ENCODE data around the gene COL4A3. TPM values are rescaled to one million over a fixed set of nuclear protein-coding genes. Genes with fewer than 3 reads are reported as not detected.

The COL4A3 gene
- total RNA-seq, 1 experiment from 2014 or later: 0.15 TPM

GRCh38 chr2:227230151-227230550 lies 65.7 kb downstream of the COL4A3 start:
- Histone ChIP-seq H3K27ac (ENCODE audit: insufficient read length, low read depth, low read length) (no peak overlapping the region), H2BK5ac (ENCODE audit: insufficient read length, low read length) (no peak overlapping the region), H3K9ac (ENCODE audit: extremely low read depth, insufficient read length, low read length) (no peak overlapping the region), H3K18ac (ENCODE audit: insufficient read length, low read depth, low read length) (no peak overlapping the region), H2BK120ac (ENCODE audit: low read depth, low read length, poor library complexity, severe bottlenecking) (no peak overlapping the region), H3K4me1 (ENCODE audit: insufficient read depth, low read length) (no peaks in the 10 kb centered on the region), H3K23ac (ENCODE audit: insufficient read length, low read depth, low read length) (no peak overlapping the region), H3K4ac (ENCODE audit: low read depth, low read length) (no peak overlapping the region), H2AK5ac (ENCODE audit: insufficient read length, low read length) (no peak overlapping the region), H3K9me3 (ENCODE audit: control insufficient read depth, low read depth, low read length) (no peaks in the 10 kb centered on the region), H4K91ac (ENCODE audit: insufficient read length, low read depth, low read length) (no peak overlapping the region), H3K23me2 (ENCODE audit: insufficient read length, low read depth, low read length, poor library complexity, severe bottlenecking) (no peaks in the 10 kb centered on the region), H4K8ac (replicated peaks; ENCODE audit: insufficient read length, low read depth, low read length) (no peak overlapping the region), H2BK12ac (ENCODE audit: insufficient read length, low read depth, low read length) (no peak overlapping the region), H3K79me1 (ENCODE audit: insufficient read depth, low read depth, low read length, poor library complexity, severe bottlenecking) (no peaks in the 10 kb centered on the region), H3K56ac (ENCODE audit: insufficient read length, low read depth, low read length) (no peak overlapping the region), H3K14ac (ENCODE audit: insufficient read depth, low read length) (no peak overlapping the region), H3K79me2 (ENCODE audit: insufficient read depth, low read length) (no peaks in the 10 kb centered on the region), H3K4me2 (ENCODE audit: insufficient read depth, insufficient read length, low read length) (no peak overlapping the region), H4K20me1 (ENCODE audit: control insufficient read depth, insufficient read depth, insufficient read length) (no peaks in the 10 kb centered on the region), H4K5ac (ENCODE audit: insufficient read length, low read depth, low read length) (no peak overlapping the region), H2BK15ac (ENCODE audit: low read depth, low read length) (no peak overlapping the region), H3T11ph (ENCODE audit: low read length) (no peak overlapping the region), H2AFZ (ENCODE audit: low read length) (no peak overlapping the region), H2BK20ac (ENCODE audit: low read depth, low read length, poor library complexity, severe bottlenecking) (no peak overlapping the region), H3K27me3 (ENCODE audit: insufficient read depth, low read length) (no peaks in the 10 kb centered on the region)
- no peak for TF ChIP-seq CTCF (conservative IDR thresholded peaks at IDR 0.05)
- H3K9me3 Mint-ChIP-seq: no peaks in the 10 kb centered on the region; a peak in 1 of 5 replicates
- no peak overlapping the region for H3K27ac Mint-ChIP-seq
- H3K4me1 Mint-ChIP-seq: peaks cover 5 to 7% of the 10 kb centered on the region in 2 experiments
- no peaks in the 10 kb centered on the region for H3K36me3 Mint-ChIP-seq (ENCODE audit: insufficient read depth in 1 of 3, low read depth in 3 of 3)
- H3K4me3 Mint-ChIP-seq: no peak overlapping the region
- no peak for DNase-seq
- H3K27me3 Mint-ChIP-seq (ENCODE audit: low read depth): no peaks in the 10 kb centered on the region; the same call in 1 of the 2 replicates
- no CpG with 5 or more reads among the region's 2 CpGs for WGBS (ENCODE audit: extremely low coverage, insufficient read length, low lambda C conversion rate)
